Measurements from ENCODE around the gene IRF7.

The IRF7 gene

GRCh38 chr11:563812-564578 is 51.8 kb downstream of the IRF7 start:
- no peak for DNase-seq (ENCODE audit: low spot score)

GRCh38 chr11:563066-563811 is 52.5 kb downstream of the IRF7 start:
- DNase-seq (ENCODE audit: low spot score): no peak

Measured in GM03348 (cell line).